NCI-H128 (cell line): ENCODE results near the gene GLB1L.
A peak's percentile ranks its signal among the peaks of the same experiment; 100 is the strongest.
"Not testable (repeated sequence)": the region's sequence is repeated elsewhere in the genome, so short reads cannot be mapped to it uniquely, and the experiment has no call there.

Source experiments
- DNase-seq: peaks from one replicate; lab custom pipeline; 2025; ENCODE audit not compliant: unreplicated experiment; lab: John Stamatoyannopoulos, UW

The GLB1L gene

DNA sequence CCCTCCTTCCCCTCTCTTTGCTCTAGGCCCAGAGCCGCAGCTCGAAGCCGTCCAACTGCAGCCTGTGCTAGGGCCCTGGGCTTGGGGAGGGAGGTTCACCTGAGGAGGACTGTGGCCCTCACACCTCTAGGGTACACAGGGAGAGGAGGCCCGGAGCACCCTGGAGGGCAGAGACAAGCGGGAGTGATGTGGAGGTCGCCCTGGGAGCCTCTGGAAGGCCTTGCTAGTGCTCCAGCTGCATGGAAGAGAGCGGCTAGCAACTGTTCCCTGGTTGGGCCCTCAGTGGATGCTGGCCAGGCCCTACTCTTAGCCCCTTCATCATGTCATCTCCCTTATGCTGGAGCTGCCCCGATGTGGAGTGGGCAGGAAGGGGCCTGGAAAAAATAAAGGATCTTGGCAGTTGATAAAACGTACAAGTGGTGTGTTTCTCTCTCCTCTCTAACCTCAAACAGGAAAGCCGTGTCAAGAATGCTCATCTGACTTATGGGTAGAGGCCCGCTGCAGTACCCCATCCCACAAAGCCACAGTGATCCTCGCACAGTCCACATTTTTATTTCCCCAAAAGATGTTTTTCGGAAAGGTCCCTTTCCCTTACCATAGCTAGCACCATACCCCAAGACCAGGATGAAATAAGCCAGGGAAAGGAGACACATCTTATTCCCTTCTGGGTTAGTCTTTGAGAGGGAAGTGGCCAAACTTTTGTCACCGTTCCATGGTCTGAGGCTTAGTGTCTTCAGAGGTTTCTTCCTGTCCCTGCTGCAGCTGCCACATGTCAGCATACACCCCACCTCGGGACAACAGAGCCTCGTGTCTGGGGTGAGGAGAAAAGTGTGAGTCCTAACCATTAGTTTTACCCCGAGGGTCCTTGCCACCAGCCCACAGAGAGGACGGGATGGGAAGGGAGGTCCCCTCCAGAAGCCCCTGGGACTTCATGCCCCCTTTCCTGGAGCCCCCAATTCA is 35.7 kb downstream of the GLB1L start:
- no peak for DNase-seq

DNA sequence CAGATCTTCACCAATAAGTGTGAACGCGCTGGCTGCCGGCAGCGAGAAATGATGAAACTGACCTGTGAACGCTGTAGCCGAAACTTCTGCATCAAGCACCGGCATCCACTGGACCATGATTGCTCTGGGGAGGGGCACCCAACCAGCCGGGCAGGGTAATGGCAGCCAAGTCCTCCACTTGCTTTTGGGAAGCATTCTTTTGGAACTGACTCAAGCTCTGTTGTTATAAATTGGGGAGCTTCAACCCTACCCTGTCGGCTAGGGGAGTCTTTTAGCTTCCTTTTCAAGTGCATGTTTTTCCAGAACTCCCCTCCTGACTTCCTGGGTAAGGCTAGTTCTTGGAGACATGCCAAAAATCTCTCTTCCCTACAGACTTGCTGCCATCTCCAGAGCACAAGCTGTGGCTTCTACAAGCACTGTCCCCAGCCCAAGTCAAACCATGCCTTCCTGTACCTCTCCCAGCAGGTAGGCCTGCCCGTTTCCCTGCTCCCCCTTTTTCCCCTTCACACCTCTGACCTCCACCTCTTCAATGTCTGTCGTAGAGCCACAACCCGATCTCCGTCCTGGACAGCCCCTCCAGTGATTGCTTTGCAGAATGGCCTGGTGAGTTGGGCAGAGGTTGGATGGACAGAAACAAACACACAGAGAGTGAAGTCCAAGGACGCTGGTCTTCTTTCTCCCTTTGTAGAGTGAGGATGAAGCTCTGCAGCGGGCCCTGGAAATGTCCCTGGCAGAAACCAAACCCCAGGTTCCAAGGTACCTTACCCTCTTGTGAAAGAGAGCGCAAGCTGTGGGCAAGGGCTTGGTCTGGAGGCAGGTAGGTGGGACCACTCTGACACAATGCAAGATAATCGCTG is 37.1 kb downstream of the GLB1L start:
- DNase-seq: no peak

GRCh38 chr2:219207134-219207883 is 37.9 kb downstream of the GLB1L start:
- no peak for DNase-seq

GRCh38 chr2:219206328-219207133 is 38.7 kb downstream of the GLB1L start, which contains the start of gene ZFAND2B:
TSS of gene ZFAND2B (plus strand) at chr2:219206782. CDS start at chr2:219206988, 206 bp downstream.
- peak; percentile 57 for DNase-seq

DNA sequence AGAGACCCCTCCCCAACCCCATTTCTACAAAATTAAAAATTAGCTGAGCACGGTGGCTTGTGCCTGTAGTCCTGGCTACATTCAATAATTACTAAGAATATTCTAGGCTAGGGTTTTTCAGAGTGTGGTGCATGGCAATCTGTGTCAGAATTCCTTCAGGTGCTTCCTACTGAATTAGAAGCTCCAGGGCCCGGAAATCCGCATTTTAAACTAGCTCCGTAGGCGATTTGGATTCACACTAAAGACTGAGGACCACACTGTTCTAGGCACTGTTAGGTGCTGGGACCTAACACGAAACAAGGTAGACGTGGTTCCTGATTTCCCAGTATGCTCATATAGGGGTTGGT is 39.3 kb downstream of the GLB1L start:
- DNase-seq: no peak

DNA sequence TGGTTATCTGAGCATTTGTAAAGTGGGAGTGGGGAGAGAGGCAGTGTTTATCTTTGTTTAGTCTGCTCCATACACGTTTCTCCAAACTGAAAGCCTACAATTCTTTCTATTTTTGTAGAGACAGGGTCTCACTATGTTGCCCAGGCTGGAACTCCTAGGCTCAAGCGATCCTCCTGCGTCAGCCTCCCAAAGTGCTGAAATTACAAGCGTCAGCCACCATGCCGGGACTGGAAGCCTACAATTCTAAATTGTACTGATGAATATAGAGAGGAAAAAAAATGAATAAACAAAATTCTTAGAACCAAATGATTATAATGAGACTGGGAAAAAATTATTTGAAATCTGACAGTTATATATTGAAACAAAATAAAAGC is 40.1 kb downstream of the GLB1L start:
- DNase-seq: no peak

DNA sequence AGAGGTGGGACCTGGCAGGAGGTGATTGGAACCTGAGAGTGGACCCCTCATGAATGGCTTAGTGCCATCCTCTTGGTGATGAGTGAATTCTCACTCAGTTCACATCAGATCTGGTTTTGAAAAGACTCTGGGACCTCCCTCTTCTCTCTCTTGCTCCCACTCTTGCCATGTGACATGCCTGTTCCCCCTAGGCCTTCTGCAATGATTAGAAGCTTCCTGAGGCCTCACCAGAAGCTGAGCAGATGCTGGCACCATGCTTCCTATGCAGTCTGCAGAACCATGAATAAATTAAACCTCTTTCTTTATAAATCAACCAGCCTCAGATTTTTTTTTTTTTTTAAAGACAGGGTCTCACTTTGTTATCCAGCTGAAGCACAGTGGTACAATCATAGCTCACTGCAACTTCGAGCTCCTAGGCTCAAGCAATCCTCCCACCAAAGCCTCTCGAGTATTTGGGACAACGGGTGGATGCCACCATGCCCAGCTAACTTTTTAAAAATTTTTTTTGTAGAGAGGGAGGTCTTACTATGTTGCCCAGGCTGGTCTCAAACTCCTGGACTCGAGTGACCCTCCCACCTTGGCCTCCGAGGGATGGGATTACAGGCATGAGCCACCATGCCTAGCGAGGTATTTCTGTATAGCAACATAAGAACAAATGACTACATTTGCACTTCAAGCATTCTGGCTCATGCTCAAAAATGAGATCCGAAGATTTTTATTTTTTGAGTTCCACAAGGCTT is 40.6 kb downstream of the GLB1L start:
- DNase-seq: no peak

DNA sequence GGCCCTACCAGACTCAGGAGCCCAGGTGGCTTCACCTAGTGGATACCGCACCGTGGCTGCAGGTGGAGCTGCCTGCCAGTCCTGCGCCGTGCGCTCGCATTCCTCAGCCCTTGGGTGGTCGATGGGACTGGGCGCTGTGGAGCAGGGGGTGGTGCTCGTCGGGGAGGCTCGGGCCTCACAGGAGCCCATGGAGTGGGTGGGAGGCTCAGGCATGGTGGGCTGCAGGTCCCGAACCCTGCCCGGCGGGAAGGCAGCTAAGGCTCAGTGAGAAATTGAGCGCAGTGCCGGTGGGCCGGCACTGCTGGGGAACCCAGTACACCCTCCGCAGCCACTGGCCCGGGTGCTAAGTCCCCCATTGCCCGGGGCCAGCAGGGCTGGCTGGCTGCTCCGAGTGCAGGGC is 43.9 kb downstream of the GLB1L start:
- DNase-seq: not testable (repeated sequence)

GRCh38 chr2:219200502-219201326 is 44.5 kb downstream of the GLB1L start:
- DNase-seq: not testable (repeated sequence)

GRCh38 chr2:219199470-219200211 is 45.6 kb downstream of the GLB1L start:
- no peak for DNase-seq

DNA sequence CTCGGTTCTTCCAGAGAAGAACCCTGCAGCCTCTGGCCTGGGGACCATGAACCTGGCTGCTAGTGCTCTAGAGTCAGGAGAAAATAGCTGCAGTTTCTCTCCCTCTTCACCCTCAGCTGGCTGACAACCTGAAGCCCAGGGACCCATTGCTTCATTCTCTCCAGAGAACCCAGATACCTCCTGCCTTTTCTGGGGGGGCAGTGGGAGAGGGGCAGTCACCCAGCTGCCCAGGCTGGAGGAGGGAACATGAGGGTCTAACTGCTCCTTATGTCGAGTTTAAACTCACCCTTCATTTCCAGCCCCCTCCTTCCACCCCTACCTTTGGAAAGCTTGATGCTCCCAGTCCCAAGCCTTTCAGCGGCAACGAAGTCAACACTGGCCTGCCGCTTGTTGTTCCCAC is 46.3 kb downstream of the GLB1L start:
- DNase-seq: no peak

DNA sequence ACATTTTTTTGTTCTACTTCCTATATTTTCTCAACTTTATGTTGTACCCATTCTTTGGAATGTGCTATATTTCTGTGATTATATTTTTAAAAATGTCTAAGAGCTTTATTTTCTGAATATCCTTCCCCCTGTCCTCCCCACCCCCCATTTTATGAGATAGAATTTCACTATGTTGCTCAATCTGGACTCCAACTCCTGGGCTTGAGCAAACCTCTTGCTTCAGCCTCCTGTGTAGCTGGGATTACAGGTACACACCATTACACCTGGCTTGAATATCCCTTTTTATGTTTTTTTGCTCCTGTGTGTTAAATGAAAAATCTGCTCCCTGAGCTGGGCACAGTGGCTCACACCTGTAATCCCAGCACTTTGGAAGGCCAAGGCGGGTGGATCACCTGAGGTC is 47.9 kb downstream of the GLB1L start:
- DNase-seq: no peak

DNA sequence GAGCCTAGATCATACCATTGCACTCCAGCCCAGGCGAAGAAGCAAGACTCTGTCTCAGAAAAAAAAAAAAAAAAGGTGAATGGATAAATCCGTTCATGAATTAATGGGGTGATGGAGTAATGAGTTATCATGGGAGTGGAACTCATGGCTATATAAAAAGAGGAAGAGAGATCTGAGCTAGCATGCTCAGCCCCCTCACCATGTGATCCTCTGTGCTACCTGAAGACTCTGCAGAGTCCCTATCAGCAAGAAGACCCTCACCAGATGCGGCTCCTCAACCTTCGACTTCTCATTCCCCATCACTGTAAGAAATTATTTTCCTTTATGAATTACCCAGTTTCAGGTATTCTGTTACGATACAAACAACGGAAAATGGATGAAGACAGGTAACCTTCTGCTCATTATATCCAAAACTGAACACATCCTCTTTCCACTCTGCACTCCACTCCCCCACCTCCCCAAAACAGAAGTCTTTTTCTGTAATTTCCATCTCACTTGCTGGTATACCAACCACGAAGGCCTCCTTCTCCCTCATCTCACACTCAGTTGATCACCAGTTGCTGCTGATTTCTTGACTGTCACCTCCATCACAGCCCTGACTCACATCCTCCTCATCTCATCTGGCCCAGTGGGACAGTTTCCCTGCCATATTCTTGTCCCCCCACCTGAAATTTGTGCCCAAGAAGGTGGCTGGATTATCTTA is 58.3 kb downstream of the GLB1L start:
- no peak for DNase-seq
